Fibroblast of lung (primary cell): Measurements from ENCODE around the gene SMOC2.

Source experiments
- EZH2 ChIP-seq: IDR thresholded peaks from 2 replicates; pipeline ENCODE4 v1.5.1; 2012; ENCODE audit warnings: low read length, control low read depth, mild to moderate bottlenecking; ENCODE audit errors: missing control alignments
- TF ChIP-seq, protein P1 (sequence below), 2 donors: IDR thresholded peaks in 1 of 2; conservative IDR thresholded peaks in 1 of 2; 1 replicate in 1 of 2; 2 replicates in 1 of 2; pipeline ENCODE4 v1.5.1; 2011 to 2012; ENCODE audit warnings: low read length in 2 of 2, control low read depth in 1 of 2, inconsistent platforms in 1 of 2, low read depth in 1 of 2, mild to moderate bottlenecking in 1 of 2

DNA sequence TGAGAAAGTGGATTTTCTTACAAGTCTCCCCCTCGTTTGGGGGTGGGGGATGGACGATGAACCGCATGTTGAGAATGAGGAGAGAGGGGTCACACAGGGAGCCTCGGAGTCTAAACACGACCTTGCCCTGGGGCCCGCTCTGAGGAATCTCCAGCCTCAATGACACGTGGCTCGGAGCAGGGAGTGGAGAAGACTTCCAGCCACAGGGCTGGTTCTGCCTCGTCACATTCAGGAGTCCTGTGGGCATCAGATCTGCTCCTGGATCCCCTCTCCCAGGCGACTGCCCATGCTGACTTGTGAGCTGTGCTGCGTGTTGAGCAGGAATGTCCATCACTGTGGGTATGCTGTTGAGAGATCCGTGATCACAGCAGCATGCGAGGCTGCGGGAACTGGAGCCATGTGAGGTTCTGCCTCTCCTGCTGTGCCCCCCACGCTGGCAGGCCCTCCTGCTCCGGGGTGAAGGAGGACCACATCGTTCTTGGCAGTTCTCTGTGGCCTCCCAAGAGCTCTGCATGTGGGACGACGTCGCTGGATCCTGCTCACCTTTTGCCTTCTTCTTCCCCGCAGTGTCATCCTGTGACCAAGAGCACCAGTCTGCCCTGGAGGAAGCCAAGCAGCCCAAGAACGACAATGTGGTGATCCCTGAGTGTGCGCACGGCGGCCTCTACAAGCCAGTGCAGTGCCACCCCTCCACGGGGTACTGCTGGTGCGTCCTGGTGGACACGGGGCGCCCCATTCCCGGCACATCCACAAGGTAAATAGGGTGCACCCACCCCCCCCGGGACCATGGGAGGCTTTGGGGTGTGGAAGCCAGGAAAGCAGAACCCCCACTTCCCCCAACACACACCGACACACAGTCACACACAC is 157.5 kb downstream of the SMOC2 start:
- no peak for TF ChIP-seq EZH2
- TF ChIP-seq, protein P1, sequence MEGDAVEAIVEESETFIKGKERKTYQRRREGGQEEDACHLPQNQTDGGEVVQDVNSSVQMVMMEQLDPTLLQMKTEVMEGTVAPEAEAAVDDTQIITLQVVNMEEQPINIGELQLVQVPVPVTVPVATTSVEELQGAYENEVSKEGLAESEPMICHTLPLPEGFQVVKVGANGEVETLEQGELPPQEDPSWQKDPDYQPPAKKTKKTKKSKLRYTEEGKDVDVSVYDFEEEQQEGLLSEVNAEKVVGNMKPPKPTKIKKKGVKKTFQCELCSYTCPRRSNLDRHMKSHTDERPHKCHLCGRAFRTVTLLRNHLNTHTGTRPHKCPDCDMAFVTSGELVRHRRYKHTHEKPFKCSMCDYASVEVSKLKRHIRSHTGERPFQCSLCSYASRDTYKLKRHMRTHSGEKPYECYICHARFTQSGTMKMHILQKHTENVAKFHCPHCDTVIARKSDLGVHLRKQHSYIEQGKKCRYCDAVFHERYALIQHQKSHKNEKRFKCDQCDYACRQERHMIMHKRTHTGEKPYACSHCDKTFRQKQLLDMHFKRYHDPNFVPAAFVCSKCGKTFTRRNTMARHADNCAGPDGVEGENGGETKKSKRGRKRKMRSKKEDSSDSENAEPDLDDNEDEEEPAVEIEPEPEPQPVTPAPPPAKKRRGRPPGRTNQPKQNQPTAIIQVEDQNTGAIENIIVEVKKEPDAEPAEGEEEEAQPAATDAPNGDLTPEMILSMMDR (conservative IDR thresholded peaks at IDR 0.05 in 1 of 2, IDR thresholded peaks at IDR 0.05 in 1 of 2; ENCODE audit: low read depth in 1 of 2, low read length in 2 of 2): no peak
